DOHH2 (cell line): ENCODE results near the gene ATP8A2.

Experiments
- H3F3A ChIP-seq: fragments of 200-600 bp; sonication (generic), shearing (Covaris generic); 2 replicates; pipeline ENCODE4 v1.6.0; 2016; ENCODE audit warnings: antibody characterized with exemption, mild to moderate bottlenecking; ENCODE audit not compliant: control insufficient read depth, insufficient read depth
- H3K27ac ChIP-seq: fragments of 200-600 bp; sonication (generic); 2 replicates; pipeline ENCODE4 v1.5.1; 2014; ENCODE audit warnings: low read depth, mild to moderate bottlenecking, low read length, moderate library complexity
- H3K27me3 ChIP-seq: fragments of 200-600 bp; sonication (generic); 2 replicates; pipeline ENCODE4 v1.6.1; 2014; ENCODE audit warnings: mild to moderate bottlenecking, low read length, mixed read lengths; ENCODE audit not compliant: control insufficient read depth
- H3K36me3 ChIP-seq: fragments of 200-600 bp; sonication (generic); 2 replicates; pipeline ENCODE4 v1.6.1; 2014; ENCODE audit warnings: mild to moderate bottlenecking, low read length, moderate library complexity, mixed read lengths; ENCODE audit not compliant: control insufficient read depth
- H3K4me1 ChIP-seq: fragments of 200-600 bp; sonication (generic); 2 replicates; pipeline ENCODE4 v1.6.1; 2014; ENCODE audit warnings: mild to moderate bottlenecking, low read length, mixed read lengths; ENCODE audit not compliant: control insufficient read depth
- H3K4me2 ChIP-seq: fragments of 200-600 bp; sonication (generic); 2 replicates; pipeline ENCODE4 v1.6.0; 2014; ENCODE audit warnings: mild to moderate bottlenecking, low read length, moderate library complexity
- H3K4me3 ChIP-seq: fragments of 200-600 bp; sonication (generic); 2 replicates; pipeline ENCODE4 v1.5.1; 2014; ENCODE audit warnings: mild to moderate bottlenecking, low read length, mixed read lengths
- H3K79me2 ChIP-seq: fragments of 200-600 bp; sonication (generic); 2 replicates; pipeline ENCODE4 v1.6.1; 2014; ENCODE audit warnings: mild to moderate bottlenecking, low read length, mixed read lengths; ENCODE audit not compliant: control insufficient read depth
- H3K9me2 ChIP-seq: fragments of 200-600 bp; sonication (generic); replicated peaks from 2 replicates; pipeline ENCODE4 v1.6.1; 2014; ENCODE audit warnings: mild to moderate bottlenecking, low read length, mixed read lengths; ENCODE audit not compliant: control insufficient read depth
- H3K9me3 ChIP-seq: fragments of 200-600 bp; sonication (generic); 2 replicates; pipeline ENCODE4 v1.6.1; 2014; ENCODE audit warnings: antibody characterized with exemption, low read length, mixed read lengths; ENCODE audit not compliant: control insufficient read depth, insufficient read depth
- H4K20me1 ChIP-seq: fragments of 200-600 bp; sonication (generic); 2 replicates; pipeline ENCODE4 v1.6.0; 2014; ENCODE audit warnings: low read depth, mild to moderate bottlenecking, antibody characterized with exemption, low read length, moderate library complexity; ENCODE audit not compliant: control insufficient read depth, insufficient read depth
- CTCF ChIP-seq: fragments of 200-600 bp; sonication (generic); IDR thresholded peaks from one replicate; pipeline ENCODE4 v1.5.1; 2014; ENCODE audit warnings: antibody characterized with exemption, mild to moderate bottlenecking, low read depth, low read length; ENCODE audit not compliant: poor library complexity, severe bottlenecking
- EZH2phosphoT487 ChIP-seq: fragments of 200-600 bp; sonication (generic); IDR thresholded peaks from 2 replicates; pipeline ENCODE4 v1.6.1; 2017; ENCODE audit warnings: borderline replicate concordance, mild to moderate bottlenecking, antibody characterized with exemption, low read length, moderate library complexity, mixed read lengths

Gene ATP8A2

DNA sequence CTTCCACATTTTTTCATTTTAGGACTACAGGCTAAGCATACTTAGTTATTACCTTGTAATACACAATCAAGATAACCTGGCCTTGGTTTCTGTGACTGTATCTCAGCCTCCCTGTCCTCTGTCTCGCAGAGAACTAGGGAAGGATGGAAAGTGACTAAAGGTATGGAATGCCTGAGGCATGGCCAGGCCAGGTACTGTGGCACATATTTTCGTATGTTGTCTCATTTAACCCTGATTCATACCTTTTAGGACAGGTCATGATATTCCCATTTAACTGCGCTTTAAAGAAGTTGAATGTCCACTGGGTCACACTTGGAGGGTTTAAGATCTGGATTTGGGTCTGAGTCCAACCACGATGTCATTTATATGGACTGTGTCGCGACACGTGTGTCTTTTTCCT is 357.4 kb downstream of the ATP8A2 start:
- Histone ChIP-seq H3K4me1 (no peaks in the 10 kb centered on the region), H4K20me1 (no peaks in the 10 kb centered on the region), H3K79me2 (no peaks in the 10 kb centered on the region), H3K9me2 (no peaks in the 10 kb centered on the region), H3K36me3 (no peaks in the 10 kb centered on the region), H3K4me3 (no peak overlapping the region), H3K27ac (no peak overlapping the region), H3K27me3 (no peaks in the 10 kb centered on the region), H3F3A (no peaks in the 10 kb centered on the region), H3K4me2 (no peak overlapping the region), H3K9me3 (no peaks in the 10 kb centered on the region)
- TF ChIP-seq EZH2phosphoT487 (no peak), CTCF (no peak)

DNA sequence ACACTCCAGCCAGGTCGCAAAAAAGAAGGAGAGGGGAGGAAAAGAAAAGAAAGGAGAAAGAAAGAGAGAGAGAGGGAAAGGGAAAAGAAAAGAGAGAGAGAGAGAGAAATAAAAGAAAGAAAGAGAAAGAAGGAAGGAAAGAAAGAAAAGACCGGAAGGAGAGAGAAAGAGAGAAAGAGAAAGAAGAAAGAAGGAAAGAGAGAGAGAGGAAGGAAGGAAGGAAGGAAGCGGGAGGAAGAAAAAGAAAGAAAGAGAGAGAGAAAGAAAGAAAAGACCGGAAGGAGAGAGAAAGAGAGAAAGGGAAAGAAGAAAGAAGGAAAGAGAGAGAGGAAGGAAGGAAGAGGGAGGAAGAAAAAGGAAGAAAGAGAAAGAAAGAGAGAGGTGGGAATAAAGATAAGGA is 359.3 kb downstream of the ATP8A2 start:
- Histone ChIP-seq H3K36me3 (no peaks in the 10 kb centered on the region), H4K20me1 (no peaks in the 10 kb centered on the region), H3K9me2 (no peaks in the 10 kb centered on the region), H3K27ac (no peak overlapping the region), H3K4me1 (no peaks in the 10 kb centered on the region), H3K79me2 (no peaks in the 10 kb centered on the region), H3K4me2 (no peak overlapping the region), H3K9me3 (no peaks in the 10 kb centered on the region), H3K27me3 (no peaks in the 10 kb centered on the region), H3F3A (no peaks in the 10 kb centered on the region), H3K4me3 (no peak overlapping the region)
- TF ChIP-seq EZH2phosphoT487 (no peak), CTCF (no peak)

- Histone ChIP-seq H3K9me3 (no peaks in the 10 kb centered on the region), H3F3A (no peaks in the 10 kb centered on the region), H3K9me2 (no peaks in the 10 kb centered on the region), H3K27me3 (no peaks in the 10 kb centered on the region), H3K4me2 (no peak overlapping the region), H3K36me3 (no peaks in the 10 kb centered on the region), H4K20me1 (no peaks in the 10 kb centered on the region), H3K4me1 (no peaks in the 10 kb centered on the region), H3K4me3 (no peak overlapping the region), H3K27ac (no peak overlapping the region), H3K79me2 (no peaks in the 10 kb centered on the region)
- TF ChIP-seq EZH2phosphoT487 (no peak), CTCF (no peak)
These were observed 359.8 kb downstream of the ATP8A2 start for GRCh38 chr13:25731536-25731935.
